ENCODE results near the gene SHISAL1. TPM values are rescaled to one million over a fixed set of nuclear protein-coding genes. Genes with fewer than 3 reads are reported as not detected.

SHISAL1 gene
- total RNA-seq, 1 experiment from 2014 or later = 2.9 TPM

DNA sequence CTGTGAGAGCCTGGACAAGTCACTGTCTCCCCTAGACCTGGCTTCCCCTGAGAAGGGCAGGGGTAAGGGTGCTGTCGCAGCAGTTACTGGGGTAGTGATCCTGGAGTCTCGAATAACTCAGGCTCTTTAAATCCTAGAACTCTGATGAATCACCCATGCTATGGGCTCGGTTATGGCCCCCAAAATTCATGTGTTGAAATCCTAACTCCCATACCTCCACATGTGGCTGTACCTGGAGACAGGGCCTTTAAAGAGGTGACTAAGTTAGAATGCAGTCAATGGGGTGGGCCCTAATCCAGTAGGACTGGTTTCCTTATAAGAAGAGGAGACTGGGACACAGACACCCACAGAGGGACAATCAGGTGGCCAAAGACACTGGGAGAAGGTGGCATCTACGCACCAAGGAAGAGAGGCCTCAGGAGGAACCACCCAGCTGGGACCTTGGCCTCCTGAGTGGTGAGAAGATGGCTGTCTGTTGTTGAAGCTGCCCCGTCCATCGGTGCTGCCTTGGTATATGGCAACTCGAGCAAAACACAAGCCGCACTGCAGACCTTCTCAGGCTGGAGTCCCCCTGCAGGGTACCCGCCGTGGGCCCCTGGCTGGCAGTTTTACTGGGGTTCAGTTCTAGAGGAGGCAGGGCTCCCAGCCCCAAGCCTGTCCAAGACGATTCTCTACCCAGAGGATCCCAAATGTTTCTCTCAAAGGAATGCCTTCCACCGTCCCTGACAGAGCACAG, 48.8 kb upstream of the SHISAL1 start:
- Histone ChIP-seq H3K14ac (ENCODE audit: insufficient read depth, low read length) (no peak overlapping the region), H3K27ac (ENCODE audit: insufficient read length, low read depth, low read length) (no peak overlapping the region)

More for the DNA sequence above, 48.8 kb upstream of the SHISAL1 start:
- Histone ChIP-seq H2BK120ac (ENCODE audit: low read depth, low read length, poor library complexity, severe bottlenecking) (no peak overlapping the region), H4K91ac (ENCODE audit: insufficient read length, low read depth, low read length) (no peak overlapping the region), H2BK12ac (ENCODE audit: insufficient read length, low read depth, low read length) (no peak overlapping the region), H2BK5ac (ENCODE audit: insufficient read length, low read length) (no peak overlapping the region), H3K9me3 (ENCODE audit: control insufficient read depth, low read depth, low read length) (no peaks in the 10 kb centered on the region), H3K27me3 (ENCODE audit: insufficient read depth, low read length) (no peaks in the 10 kb centered on the region), H3K4me2 (ENCODE audit: insufficient read depth, insufficient read length, low read length) (no peak overlapping the region), H3K23ac (ENCODE audit: insufficient read length, low read depth, low read length) (no peak overlapping the region), H3K23me2 (ENCODE audit: insufficient read length, low read depth, low read length, poor library complexity, severe bottlenecking) (no peaks in the 10 kb centered on the region), H4K8ac (replicated peaks; ENCODE audit: insufficient read length, low read depth, low read length) (no peak overlapping the region), H3K56ac (ENCODE audit: insufficient read length, low read depth, low read length) (no peak overlapping the region), H3K18ac (ENCODE audit: insufficient read length, low read depth, low read length) (no peak overlapping the region), H2AFZ (ENCODE audit: low read length) (no peak overlapping the region), H3K9ac (ENCODE audit: extremely low read depth, insufficient read length, low read length) (no peak overlapping the region), H3K79me1 (ENCODE audit: insufficient read depth, low read depth, low read length, poor library complexity, severe bottlenecking) (no peaks in the 10 kb centered on the region), H2BK20ac (ENCODE audit: low read depth, low read length, poor library complexity, severe bottlenecking) (no peak overlapping the region), H3K79me2 (ENCODE audit: insufficient read depth, low read length) (no peaks in the 10 kb centered on the region), H3K4ac (ENCODE audit: low read depth, low read length) (no peak overlapping the region), H4K20me1 (ENCODE audit: control insufficient read depth, insufficient read depth, insufficient read length) (no peaks in the 10 kb centered on the region), H2BK15ac (ENCODE audit: low read depth, low read length) (no peak overlapping the region), H4K5ac (ENCODE audit: insufficient read length, low read depth, low read length) (no peak overlapping the region), H3T11ph (ENCODE audit: low read length) (no peak overlapping the region), H3K4me1 (ENCODE audit: insufficient read depth, low read length) (no peaks in the 10 kb centered on the region), H2AK5ac (ENCODE audit: insufficient read length, low read length) (no peak overlapping the region)
- peaks cover 3 to 30% of the 10 kb centered on the region in 2 experiments; a peak in 2 of 4 replicates for H3K4me1 Mint-ChIP-seq
- no peak for DNase-seq
- no peaks in the 10 kb centered on the region for H3K9me3 Mint-ChIP-seq
- no peaks in the 10 kb centered on the region for H3K36me3 Mint-ChIP-seq (ENCODE audit: insufficient read depth in 1 of 3, low read depth in 3 of 3)
- H3K27me3 Mint-ChIP-seq (ENCODE audit: low read depth) = peaks cover 5% of the 10 kb centered on the region
- no peak overlapping the region for H3K27ac Mint-ChIP-seq
- TF ChIP-seq, protein P1, sequence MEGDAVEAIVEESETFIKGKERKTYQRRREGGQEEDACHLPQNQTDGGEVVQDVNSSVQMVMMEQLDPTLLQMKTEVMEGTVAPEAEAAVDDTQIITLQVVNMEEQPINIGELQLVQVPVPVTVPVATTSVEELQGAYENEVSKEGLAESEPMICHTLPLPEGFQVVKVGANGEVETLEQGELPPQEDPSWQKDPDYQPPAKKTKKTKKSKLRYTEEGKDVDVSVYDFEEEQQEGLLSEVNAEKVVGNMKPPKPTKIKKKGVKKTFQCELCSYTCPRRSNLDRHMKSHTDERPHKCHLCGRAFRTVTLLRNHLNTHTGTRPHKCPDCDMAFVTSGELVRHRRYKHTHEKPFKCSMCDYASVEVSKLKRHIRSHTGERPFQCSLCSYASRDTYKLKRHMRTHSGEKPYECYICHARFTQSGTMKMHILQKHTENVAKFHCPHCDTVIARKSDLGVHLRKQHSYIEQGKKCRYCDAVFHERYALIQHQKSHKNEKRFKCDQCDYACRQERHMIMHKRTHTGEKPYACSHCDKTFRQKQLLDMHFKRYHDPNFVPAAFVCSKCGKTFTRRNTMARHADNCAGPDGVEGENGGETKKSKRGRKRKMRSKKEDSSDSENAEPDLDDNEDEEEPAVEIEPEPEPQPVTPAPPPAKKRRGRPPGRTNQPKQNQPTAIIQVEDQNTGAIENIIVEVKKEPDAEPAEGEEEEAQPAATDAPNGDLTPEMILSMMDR (conservative IDR thresholded peaks at IDR 0.05) = no peak
- no peak overlapping the region for H3K4me3 Mint-ChIP-seq
- WGBS (ENCODE audit: extremely low coverage, insufficient read length, low lambda C conversion rate) = no CpG with 5 or more reads among the region's 12 CpGs
